ENCODE results near the gene SARS2.

GRCh38 chr19:38928391-38929001 is 2.1 kb downstream of the SARS2 start:
- TF ChIP-seq CTCF (IDR thresholded peaks at IDR 0.05) (no peak), POLR2A (IDR thresholded peaks at IDR 0.05) (no peak)

Data from ovary (tissue), 3 donors.